Cardiac atrium fibroblast (primary cell): ENCODE results near the gene CWC15. TPM values are rescaled to one million over a fixed set of nuclear protein-coding genes. Genes with fewer than 3 reads are reported as not detected.

ENCODE experiments used
- total RNA-seq: library from RNA; depleted of rRNA; stranded (reverse); fragments of >200 nt; gene quantifications from 2 replicates; pipeline ENCODE4 v1.2.3, GENCODE V29; 2015

The CWC15 gene
- 28.5 and 31.8 TPM in 2 replicates for total RNA-seq

DNA sequence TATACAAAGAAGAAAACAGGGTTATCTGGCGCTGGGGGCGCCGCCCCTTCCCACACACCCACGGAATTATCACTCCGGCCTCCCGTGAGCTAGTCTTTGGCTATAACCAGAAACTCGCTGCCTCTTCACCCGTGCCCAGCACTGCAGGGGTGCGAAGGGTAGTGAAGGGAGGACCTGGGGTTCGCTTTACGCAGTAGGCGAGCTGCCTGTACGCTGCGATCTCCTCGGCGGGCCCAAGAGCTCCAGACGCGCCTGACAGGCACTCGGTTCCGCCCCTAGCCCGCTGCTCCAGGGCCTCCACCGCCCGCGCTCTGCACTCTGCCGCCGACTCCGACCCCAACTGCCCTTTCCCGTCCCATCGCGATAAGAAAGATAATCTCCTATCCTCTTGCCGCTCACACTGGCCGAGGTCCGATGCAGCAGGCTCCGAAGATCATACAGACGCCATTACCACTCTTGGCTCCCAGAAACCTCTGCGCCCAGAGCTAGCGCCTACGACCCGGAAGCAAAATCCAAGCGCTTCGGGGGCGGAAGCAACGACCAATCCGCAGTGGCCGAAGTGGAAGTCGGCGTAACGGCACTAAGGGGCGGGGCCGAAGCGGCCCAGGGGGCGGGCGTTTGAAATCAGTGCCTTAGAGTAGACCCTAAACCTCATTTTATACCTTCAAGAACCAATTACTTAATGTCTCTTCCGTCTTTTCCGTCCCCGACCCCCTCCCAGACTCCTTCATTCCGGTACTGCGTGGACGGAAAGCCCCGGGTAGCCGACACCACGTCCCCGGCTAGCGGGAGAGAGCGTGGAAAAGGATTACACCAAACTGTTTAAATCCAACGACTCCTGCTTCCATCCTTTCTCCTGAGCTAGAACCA lies at the start of gene CWC15, which contains the start of gene KDM4D:
Gene CWC15, minus strand, starts transcription at position 458 of the 870 bp plus-strand sequence. CDS start 1,371 bp downstream, outside the sequence.
Gene KDM4D, plus strand, starts transcription at position 611 of the 870 bp plus-strand sequence. CDS start 23,664 bp downstream, outside the sequence.

Other genes with a start within 250 kb of the CWC15 start
- 33.9 and 44.1 TPM in 2 replicates for gene AMOTL1, start 205.2 kb downstream of the CWC15 start, total RNA-seq
- 0.72 and 1.9 TPM in 2 replicates for gene KDM4D, start 153 bp upstream of the CWC15 start, total RNA-seq
- not detected in 2 replicates for gene KDM4E, start 51.7 kb upstream of the CWC15 start, total RNA-seq
- gene KDM4F, start 75.9 kb upstream of the CWC15 start, total RNA-seq, result not detected in 2 replicates
- 12.1 and 17.2 TPM in 2 replicates for gene SRSF8, start 93.4 kb upstream of the CWC15 start, total RNA-seq
- 25.9 and 48.9 TPM in 2 replicates for gene ENDOD1, start 116.3 kb upstream of the CWC15 start, total RNA-seq